Fibroblast of skin of left biceps (primary cell): ENCODE results near the gene SRCAP.

Experiments used
- DNase-seq, 2 experiments: peaks; one replicate each; pipeline ENCODE4 v3.0.0-alpha.2; 2013; ENCODE audit warnings: low read depth in 2 of 2

The SRCAP gene

GRCh38 chr16:30731411-30731810, 32.4 kb downstream of the SRCAP start:
- DNase-seq, result no peak

DNA sequence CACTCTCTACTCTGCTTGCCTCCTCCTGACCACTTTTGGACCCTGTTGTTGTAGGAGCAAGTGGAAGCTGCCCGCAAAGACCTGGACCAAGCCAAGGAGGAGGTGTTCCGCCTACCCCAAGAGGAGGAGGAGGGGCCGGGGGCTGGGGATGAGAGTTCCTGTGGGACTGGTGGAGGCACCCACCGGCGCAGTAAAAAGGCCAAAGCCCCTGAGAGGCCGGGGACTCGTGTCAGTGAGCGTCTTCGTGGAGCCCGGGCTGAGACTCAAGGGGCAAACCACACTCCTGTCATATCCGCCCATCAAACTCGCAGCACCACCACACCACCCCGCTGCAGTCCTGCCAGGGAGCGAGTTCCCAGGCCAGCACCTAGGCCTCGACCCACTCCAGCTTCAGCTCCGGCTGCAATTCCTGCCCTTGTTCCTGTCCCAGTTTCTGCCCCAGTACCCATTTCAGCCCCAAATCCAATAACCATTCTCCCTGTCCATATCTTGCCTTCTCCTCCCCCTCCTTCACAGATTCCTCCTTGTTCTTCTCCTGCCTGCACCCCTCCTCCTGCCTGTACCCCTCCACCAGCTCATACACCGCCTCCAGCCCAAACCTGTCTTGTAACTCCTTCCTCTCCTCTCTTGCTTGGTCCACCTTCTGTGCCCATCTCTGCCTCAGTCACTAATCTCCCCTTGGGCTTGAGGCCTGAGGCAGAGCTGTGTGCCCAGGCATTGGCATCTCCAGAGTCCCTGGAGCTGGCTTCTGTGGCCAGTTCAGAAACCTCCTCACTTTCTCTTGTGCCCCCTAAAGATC, 38.2 kb downstream of the SRCAP start:
- DNase-seq, result no peak

DNA sequence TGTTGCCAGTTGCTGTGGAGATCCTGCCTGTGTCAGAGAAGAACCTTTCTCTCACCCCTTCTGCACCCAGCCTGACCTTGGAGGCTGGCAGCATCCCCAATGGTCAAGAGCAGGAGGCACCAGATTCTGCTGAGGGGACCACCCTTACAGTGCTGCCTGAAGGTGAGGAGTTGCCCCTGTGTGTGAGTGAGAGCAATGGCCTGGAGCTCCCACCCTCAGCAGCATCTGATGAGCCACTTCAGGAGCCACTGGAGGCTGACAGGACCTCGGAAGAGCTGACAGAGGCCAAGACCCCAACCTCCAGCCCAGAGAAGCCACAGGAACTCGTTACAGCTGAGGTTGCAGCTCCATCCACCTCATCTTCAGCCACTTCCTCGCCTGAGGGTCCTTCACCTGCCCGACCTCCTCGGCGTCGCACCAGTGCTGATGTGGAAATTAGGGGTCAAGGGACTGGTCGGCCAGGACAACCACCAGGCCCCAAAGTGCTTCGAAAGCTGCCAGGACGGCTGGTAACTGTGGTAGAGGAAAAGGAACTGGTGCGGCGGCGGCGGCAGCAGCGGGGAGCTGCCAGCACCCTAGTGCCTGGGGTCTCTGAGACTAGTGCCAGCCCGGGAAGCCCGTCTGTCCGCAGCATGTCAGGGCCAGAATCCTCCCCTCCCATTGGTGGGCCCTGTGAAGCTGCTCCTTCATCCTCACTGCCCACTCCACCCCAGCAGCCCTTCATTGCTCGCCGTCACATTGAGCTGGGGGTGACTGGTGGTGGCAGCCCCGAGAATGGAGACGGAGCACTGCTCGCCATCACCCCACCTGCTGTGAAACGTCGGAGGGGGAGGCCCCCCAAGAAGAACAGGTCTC, 39.0 kb downstream of the SRCAP start:
- no peak for DNase-seq

DNA sequence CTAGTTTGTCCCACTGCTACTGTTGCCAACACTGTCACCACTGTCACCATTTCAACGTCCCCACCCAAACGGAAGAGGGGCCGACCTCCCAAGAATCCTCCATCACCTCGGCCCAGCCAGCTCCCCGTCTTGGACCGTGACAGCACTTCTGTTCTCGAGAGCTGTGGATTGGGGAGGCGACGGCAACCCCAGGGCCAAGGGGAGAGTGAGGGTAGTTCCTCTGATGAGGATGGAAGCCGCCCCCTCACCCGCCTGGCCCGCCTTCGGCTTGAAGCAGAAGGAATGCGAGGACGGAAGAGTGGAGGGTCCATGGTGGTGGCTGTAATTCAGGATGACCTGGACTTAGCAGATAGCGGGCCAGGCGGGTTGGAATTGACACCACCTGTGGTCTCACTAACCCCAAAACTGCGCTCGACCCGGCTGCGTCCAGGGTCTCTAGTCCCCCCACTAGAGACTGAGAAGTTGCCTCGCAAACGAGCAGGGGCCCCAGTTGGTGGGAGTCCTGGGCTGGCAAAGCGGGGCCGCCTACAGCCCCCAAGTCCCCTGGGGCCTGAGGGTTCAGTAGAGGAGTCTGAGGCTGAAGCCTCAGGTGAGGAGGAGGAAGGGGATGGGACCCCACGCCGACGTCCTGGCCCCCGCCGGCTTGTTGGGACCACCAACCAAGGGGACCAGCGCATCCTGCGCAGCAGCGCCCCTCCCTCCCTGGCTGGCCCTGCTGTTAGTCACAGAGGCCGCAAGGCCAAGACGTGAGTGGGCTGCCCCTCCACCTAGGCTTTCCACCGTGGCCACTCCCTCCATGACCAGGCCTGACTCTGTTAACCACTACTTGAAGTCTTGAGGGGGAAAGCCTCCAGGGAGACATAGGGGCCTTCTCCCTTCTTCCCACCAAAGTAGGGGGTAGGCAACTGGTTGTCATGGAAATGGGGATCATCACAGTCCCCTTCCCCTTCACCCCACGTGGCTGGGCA, 40.3 kb downstream of the SRCAP start:
- no peak for DNase-seq

- DNase-seq, result no peak
Observed at GRCh38 chr16:30740364-30741251, 41.6 kb downstream of the SRCAP start.

GRCh38 chr16:30741461-30741914, 42.5 kb downstream of the SRCAP start:
- DNase-seq, result peak; percentile 23

- no peak for DNase-seq
Observed at GRCh38 chr16:30743716-30744115, 44.7 kb downstream of the SRCAP start.

DNA sequence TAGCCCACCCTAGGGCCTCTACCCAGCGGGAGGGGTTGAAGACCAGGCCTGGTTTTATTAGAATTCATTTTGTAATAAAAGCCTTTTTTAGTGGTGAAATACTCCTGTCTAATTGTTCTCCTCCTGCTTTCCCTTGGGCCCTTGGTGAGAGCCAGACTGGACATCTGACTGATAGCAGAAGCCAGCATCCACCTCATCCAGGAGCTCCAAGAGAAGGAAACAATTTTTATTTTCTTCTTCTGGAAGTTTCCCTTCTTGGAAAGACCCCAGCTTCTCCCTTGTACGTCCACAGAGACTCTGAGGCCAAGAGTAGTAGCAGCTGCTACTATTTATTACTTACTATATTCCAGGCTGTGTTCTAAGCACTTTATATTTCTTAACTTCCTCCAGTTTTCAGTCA, 45.2 kb downstream of the SRCAP start:
- DNase-seq, result no peak

- no peak for DNase-seq
Observed at GRCh38 chr16:30745082-30745481, 46.1 kb downstream of the SRCAP start.

- DNase-seq, result no peak
Observed at GRCh38 chr16:30746638-30747175, 47.7 kb downstream of the SRCAP start.

GRCh38 chr16:30747331-30747730, 48.4 kb downstream of the SRCAP start:
- no peak for DNase-seq

DNA sequence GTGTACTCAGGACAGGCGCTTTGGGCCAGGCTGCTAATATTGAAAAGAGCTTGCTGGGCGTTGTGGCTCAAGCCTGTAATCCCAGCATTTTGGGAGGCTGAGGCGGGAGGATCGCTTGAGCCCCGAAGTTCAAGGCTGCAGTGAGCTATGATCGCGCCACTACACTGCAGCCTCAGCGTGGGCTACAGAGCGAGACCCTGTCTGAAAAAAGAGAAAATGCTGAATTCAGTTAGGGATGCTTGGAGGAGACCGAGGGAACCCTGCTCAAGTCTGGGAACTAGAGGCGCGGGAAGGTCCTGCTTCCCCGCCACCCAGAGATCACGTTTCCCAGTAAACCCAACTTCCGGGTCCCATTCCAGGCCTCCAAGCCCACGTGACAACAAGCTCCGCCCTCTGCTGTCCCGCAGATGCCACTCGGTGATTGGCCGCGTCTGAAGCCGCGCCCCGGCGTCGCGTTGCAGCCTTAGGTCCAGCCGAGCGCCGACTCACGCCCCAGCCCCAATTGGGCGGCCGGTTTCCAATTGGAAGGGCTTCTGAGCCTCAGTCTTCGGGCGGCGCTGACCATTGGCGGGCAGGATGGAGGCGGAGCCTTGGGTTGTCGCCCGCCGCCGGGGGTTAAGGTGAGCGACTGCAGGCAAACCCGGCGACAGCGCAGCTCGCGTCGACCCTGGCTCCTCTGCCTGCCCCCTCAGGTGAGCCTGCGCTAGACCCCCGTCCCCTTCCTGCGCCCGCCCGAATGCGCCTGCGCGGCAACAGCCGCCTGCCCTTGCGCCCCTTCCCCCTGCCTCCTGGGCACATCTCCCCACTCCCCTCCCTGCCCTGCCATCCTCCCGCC, 49.0 kb downstream of the SRCAP start, which contains the start of gene PHKG2:
Gene PHKG2 (plus strand): TSS at position 627 of the 835 bp plus-strand sequence. CDS start 396 bp downstream, outside the sequence.
- DNase-seq, result peak; percentile 93 to 96

DNA sequence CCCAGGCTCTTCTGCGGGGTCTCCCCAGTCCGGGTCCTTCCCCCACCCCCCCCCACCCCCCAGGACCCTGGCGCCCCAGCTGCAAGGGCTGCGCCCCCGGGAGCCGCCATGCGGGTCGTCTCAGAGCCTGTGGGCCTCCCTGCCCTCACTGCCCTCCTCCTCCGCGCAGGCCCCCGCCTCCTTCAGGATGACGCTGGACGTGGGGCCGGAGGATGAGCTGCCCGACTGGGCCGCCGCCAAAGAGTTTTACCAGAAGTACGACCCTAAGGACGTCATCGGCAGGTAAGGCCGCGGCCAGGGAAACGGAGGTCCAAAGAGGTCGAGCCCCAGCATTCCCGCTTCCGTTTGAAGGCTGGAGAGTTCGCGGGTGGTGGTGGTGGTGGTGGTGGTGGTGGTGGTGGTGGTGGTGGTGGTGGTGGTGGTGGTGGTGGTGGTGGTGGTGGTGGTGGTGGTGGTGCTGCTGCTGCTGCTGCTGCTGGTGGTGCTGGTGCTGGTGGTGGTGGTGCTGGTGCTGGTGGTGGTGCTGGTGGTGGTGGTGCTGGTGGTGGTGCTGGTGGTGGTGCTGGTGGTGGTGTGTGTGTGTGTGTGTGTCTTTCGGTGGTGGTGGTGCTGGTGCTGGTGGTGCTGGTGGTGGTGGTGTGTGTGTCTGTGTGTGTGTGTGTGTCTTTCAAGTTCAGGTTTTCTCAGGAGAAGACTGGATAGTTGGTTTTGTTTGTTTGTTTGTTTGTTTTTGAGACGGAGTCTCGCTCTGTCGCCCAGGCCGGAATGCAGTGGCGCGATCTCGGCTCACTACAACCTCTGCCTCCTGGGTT, 49.9 kb downstream of the SRCAP start:
- DNase-seq, result no peak

DNA sequence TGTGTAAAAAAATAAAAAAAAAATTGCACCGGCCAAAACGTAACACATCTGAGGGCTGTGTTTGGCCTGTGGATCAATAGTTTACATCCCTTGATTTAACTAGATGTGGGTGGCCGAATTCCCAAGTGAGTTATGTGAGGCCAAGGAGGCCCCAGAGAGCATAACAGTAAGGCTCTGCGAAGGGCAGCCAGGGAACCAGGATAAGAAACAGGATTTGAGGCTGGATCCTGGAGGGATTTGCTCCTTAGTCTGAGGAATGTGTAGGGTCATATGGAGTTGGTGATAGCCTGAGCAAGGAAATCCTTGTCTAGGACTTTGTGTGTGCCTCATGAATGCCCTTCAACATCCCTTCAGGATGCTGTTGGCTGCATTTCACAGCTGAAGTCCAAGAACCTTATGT, 51.2 kb downstream of the SRCAP start:
- no peak for DNase-seq

DNA sequence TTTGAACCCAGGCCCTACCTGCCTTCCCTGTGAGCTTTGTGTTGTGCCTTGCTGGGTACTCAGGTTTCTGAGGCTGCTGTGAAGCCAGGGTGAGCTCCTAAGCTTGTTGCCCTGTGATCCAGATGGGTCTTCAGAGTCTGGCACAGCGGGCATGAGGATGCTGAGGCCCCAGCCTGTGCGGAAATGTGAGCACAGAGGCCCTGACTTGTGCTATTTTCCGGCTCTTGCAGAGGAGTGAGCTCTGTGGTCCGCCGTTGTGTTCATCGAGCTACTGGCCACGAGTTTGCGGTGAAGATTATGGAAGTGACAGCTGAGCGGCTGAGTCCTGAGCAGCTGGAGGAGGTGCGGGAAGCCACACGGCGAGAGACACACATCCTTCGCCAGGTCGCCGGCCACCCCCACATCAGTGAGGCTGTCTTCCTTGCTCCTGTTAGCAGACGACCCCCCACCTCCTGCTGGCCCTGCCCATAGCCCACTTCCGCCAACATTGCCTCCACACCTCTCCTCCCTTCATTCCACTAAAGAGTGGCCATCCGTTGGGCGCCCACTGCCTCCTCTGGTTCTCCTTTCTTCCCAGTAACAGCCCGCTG, 52.0 kb downstream of the SRCAP start:
- no peak for DNase-seq

DNA sequence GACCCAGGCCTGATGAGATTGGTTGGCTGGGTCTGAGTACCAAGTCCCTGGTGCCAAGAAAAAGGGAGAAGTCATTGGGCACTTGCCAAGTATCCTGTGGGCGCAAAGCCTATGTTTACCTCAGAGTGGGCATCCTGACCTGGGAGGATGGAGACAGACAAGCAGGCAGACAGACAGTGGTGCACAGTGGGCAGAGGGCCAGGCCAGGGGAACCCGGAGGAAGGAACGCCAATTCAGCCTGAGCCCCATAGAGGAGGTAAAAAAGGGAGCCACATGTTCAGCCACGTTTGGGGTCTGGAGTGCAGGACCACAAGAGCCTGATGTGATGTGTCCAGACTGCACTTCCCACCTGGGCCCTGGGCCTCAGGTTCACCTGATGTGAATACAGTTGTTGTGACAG, 54.6 kb downstream of the SRCAP start:
- DNase-seq, result no peak

GRCh38 chr16:30755955-30756780, 57.2 kb downstream of the SRCAP start:
- no peak for DNase-seq
